AG04450 (cell line): Measurements from ENCODE around the gene TSHZ1. TPM values are rescaled to one million over a fixed set of nuclear protein-coding genes. Genes with fewer than 3 reads are reported as not detected.

ENCODE experiments used
- CTCF ChIA-PET: fragments of 300-600, 350-600 bp; formaldehyde crosslinking; extraction: SDS; loops from one replicate; lab custom pipeline; 2022; ENCODE audit warnings: antibody characterized with exemption, inconsistent platforms; lab: Charles Lee
- POLR2A ChIA-PET: fragments of 350-600 bp; formaldehyde crosslinking; extraction: SDS; loops from one replicate; lab custom pipeline; 2021; ENCODE audit warnings: antibody characterized with exemption, inconsistent platforms; lab: Yijun Ruan, JAX
- DNase-seq: peaks from one replicate; pipeline ENCODE4 v3.0.0-alpha.2; 2011; ENCODE audit warnings: low read depth, low spot score
- H3K27ac ChIP-seq: one replicate; pipeline ENCODE4 v1.5.1; 2012; ENCODE audit warnings: low read depth, low read length, control low read depth
- H3K27me3 ChIP-seq: one replicate; pipeline ENCODE4 v1.6.0; 2012; ENCODE audit warnings: low read length; ENCODE audit not compliant: control insufficient read depth, insufficient read depth
- H3K4me3 ChIP-seq: 2 replicates; pipeline ENCODE4 v1.5.1; 2011; ENCODE audit warnings: mild to moderate bottlenecking, low read depth, low read length, control low read depth
- H3K9me3 ChIP-seq: 2 replicates; pipeline ENCODE4 v1.5.1; 2012; ENCODE audit warnings: low read length; ENCODE audit not compliant: control insufficient read depth, insufficient read depth
- polyA plus RNA-seq: library from polyadenylated mRNA; depleted of rRNA; stranded (reverse); fragments of >200 nt; gene quantifications from 2 replicates; pipeline ENCODE4 v1.2.3, GENCODE V29; 2011
- TF ChIP-seq, protein P1 (sequence below): IDR thresholded peaks from 2 replicates; pipeline ENCODE4 v1.5.1; 2011; ENCODE audit warnings: low read depth, low read length, control low read depth, inconsistent platforms

Gene TSHZ1
- polyA plus RNA-seq, 1 experiment = 3.9 TPM

DNA sequence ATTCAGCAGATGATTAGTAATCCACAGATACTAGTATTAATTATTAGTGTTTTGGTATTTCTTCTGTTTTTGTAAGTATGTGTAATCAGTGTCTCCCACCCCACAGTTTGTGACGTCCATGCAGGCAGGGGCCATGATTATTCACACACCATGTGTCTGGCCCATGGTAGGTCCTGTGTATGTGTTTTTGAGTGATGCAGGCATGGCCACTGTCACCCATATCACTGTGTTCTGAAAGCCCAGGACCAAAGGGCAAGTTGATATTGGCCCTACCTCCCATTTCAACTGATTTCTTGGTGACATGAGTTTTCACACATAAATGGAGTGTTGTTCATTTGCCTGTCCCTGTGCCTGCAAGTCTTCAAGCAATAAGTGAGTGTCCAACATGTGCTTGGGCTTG, 104.0 kb downstream of the TSHZ1 start:
- H3K4me3 ChIP-seq = no peak overlapping the region
- no peak overlapping the region for H3K27ac ChIP-seq
- peaks cover 4% of the 10 kb centered on the region for H3K27me3 ChIP-seq
- H3K9me3 ChIP-seq = no peaks in the 10 kb centered on the region; the same call in 1 of the 2 replicates
- ChIA-PET POLR2A (no interaction called here), CTCF (no interaction called here)
- TF ChIP-seq, protein P1, sequence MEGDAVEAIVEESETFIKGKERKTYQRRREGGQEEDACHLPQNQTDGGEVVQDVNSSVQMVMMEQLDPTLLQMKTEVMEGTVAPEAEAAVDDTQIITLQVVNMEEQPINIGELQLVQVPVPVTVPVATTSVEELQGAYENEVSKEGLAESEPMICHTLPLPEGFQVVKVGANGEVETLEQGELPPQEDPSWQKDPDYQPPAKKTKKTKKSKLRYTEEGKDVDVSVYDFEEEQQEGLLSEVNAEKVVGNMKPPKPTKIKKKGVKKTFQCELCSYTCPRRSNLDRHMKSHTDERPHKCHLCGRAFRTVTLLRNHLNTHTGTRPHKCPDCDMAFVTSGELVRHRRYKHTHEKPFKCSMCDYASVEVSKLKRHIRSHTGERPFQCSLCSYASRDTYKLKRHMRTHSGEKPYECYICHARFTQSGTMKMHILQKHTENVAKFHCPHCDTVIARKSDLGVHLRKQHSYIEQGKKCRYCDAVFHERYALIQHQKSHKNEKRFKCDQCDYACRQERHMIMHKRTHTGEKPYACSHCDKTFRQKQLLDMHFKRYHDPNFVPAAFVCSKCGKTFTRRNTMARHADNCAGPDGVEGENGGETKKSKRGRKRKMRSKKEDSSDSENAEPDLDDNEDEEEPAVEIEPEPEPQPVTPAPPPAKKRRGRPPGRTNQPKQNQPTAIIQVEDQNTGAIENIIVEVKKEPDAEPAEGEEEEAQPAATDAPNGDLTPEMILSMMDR = no peak
- DNase-seq = no peak

DNA sequence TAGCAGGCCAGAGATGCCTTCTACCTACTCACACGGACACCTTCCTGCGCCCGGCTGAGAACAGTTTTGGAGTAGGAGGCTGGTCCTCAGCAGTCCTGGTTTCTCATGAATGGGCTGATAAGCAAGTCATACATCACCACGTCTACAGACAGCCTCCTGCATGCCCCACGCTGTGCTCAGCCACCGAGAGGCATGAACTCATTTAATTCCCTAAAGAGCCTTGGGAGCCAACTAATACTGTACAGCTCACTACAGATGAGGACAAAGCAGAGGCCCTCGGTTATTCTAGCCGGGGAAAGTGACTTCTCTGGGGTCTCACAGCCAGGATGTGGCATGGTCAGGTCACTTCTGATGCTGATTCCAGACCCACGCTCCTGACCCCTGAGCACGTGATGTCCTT, 105.6 kb downstream of the TSHZ1 start:
- TF ChIP-seq, protein P1 = no peak
- Histone ChIP-seq H3K4me3 (no peak overlapping the region), H3K27me3 (peaks cover 1% of the 10 kb centered on the region), H3K9me3 (no peaks in the 10 kb centered on the region; the same call in 1 of the 2 replicates), H3K27ac (no peak overlapping the region)
- ChIA-PET POLR2A (no interaction called here), CTCF (no interaction called here)
- no peak for DNase-seq

DNA sequence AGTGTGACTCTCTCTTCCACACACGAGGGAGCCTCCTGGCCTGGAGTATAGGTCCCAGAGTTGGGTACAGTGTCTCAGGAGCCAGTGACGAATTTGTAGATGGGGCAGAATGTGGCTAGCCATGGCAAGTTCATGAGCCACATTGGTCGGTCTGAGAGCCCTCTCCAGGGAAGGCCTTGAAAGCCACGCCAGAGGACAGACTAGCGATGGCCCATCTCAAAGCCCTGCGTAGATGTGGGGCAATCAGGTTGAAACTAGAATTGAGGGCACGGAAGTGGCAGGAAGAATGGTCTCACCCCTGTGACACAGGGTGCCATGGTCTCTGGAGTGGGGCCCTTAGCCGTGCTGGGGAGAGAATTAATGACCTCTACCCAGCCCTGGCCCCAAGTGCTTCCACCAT, 106.2 kb downstream of the TSHZ1 start:
- no peaks in the 10 kb centered on the region; the same call in 1 of the 2 replicates for H3K9me3 ChIP-seq
- H3K27ac ChIP-seq = no peak overlapping the region
- no peak overlapping the region for H3K4me3 ChIP-seq
- H3K27me3 ChIP-seq = no peaks in the 10 kb centered on the region
- POLR2A ChIA-PET = no interaction called here
- no peak for DNase-seq
- TF ChIP-seq, protein P1 = no peak
- CTCF ChIA-PET = no interaction called here

DNA sequence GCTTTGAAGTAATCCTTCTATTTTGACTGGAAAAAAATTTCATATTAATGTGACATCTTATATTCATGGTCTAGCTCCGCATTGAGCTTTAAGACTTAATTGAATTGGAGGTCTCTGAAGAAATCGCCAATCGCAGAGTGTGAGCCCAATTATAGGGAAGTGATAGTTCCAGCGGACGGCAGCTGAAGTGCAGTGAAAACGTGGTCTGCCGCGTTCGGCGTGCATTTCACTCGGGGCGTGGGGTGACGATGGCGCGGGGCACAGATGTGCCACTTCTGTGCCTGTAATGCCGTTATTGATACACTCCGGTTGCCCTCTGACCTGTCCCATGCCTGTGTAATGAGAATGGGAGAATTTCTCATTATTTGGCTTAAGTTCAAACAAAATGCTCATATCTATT, 106.7 kb downstream of the TSHZ1 start:
- TF ChIP-seq, protein P1 = no peak
- POLR2A ChIA-PET = no interaction called here
- no peaks in the 10 kb centered on the region; the same call in 1 of the 2 replicates for H3K9me3 ChIP-seq
- CTCF ChIA-PET = no interaction called here
- no peaks in the 10 kb centered on the region for H3K27me3 ChIP-seq
- no peak overlapping the region for H3K4me3 ChIP-seq
- H3K27ac ChIP-seq = no peak overlapping the region
- no peak for DNase-seq

DNA sequence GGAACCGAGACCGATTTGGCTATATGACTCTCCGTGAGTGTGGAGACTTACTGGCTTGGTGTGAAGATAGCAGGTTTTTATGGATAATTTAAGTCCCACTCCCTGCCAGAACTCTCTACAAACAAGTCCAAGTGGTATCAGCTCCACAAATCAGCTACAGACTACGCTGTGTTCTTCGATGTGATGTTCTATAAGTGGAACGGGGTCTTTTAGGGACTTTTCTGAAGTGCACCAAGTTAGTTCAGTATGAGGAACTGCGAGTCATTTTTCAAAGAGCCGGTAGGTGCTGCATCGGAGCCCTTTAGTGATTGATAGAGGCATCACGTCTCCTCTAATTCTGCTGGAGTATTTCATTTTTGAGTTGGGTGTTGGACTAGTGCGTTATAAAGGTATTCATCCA, 107.1 kb downstream of the TSHZ1 start:
- Histone ChIP-seq H3K4me3 (no peak overlapping the region), H3K9me3 (no peaks in the 10 kb centered on the region; the same call in 1 of the 2 replicates), H3K27me3 (no peaks in the 10 kb centered on the region), H3K27ac (no peak overlapping the region)
- POLR2A ChIA-PET = no interaction called here
- CTCF ChIA-PET = no interaction called here
- TF ChIP-seq, protein P1 = no peak
- DNase-seq = no peak
